Urothelium cell line (cell line): ENCODE results near the gene TACC2.
"Not testable (repeated sequence)": the region's sequence is repeated elsewhere in the genome, so short reads cannot be mapped to it uniquely, and the experiment has no call there.

Experiments
- DNase-seq: peaks from one replicate; pipeline ENCODE4 v3.0.0; 2011; ENCODE audit warnings: low spot score, mixed read lengths
- FAIRE-seq: peaks from 2 replicates; lab custom pipeline; 2011; peaks lifted over from hg19 to GRCh38; lab: Jason Lieb, UNC

Gene TACC2

GRCh38 chr10:122086416-122087240 lies 97.7 kb downstream of the TACC2 start:
- no peak for FAIRE-seq
- no peak for DNase-seq

- DNase-seq, result no peak
- no peak for FAIRE-seq
Measured at GRCh38 chr10:122087436-122087835, 98.5 kb downstream of the TACC2 start.

GRCh38 chr10:122089311-122090017 lies 100.5 kb downstream of the TACC2 start:
- DNase-seq (no peak), FAIRE-seq (peak; percentile 20)

DNA sequence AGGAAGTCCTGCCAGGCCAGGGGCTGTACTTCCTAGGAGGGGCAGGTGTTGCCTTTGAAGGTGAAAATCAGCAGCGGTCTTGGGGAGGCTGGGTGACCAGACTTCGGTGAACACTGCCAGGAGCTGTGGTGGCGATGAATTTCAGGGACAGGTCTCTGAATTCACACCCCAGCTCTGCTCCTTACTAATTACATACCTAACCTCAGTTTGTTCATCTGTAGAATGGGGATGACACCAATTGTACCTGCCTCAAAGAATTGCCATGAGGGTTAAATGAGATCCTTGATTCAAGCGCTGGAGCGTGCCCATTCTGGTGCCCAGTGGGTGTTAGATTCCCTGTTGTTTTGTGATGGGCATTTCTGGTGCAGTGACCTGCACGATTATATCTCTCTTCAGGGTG lies 102.8 kb downstream of the TACC2 start:
- no peak for FAIRE-seq

DNA sequence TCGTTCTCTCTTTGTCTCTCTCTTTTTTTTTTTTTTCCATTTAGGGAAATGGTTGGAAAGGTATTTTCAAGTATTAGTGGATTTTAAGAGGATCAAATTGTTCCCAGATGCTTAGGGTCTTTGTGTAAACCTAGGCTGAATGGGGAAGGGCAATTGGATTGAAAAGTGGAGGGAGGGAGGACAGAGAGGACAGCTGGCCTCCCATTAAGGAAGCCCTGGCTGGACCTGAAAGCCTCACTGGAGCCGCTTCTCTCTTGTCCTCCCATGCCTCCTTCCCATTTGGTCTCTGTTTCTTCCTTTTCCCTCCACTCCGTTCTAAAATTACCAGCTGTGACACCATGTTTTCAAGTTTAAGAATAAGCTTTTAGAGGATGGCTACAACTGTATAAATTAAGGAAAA lies 104.1 kb downstream of the TACC2 start:
- no peak for FAIRE-seq
- DNase-seq, result no peak

More for the DNA sequence above, 102.8 kb downstream of the TACC2 start:
- no peak for DNase-seq

DNA sequence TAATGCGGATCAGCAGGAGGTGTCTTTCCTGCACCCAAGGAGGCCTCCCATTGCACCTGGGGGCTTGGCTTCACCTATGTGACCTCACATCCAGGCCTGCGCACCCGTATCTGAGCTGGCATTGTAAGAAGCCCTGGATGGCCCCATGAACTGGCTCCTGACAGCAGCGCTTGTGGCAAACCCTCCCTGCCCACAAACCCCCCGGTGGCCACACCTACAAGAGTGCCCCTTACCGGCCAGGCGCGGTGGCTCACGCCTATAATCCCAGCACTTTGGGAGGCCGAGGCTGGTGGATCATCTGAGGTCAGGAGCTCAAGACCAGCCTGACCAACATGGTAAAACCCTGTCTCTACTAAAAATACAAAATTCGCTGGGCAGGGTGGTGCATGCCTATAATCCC lies 107.2 kb downstream of the TACC2 start:
- DNase-seq, FAIRE-seq: not testable (repeated sequence)

GRCh38 chr10:122096705-122097104 lies 107.7 kb downstream of the TACC2 start:
- FAIRE-seq (no peak), DNase-seq (no peak)

DNA sequence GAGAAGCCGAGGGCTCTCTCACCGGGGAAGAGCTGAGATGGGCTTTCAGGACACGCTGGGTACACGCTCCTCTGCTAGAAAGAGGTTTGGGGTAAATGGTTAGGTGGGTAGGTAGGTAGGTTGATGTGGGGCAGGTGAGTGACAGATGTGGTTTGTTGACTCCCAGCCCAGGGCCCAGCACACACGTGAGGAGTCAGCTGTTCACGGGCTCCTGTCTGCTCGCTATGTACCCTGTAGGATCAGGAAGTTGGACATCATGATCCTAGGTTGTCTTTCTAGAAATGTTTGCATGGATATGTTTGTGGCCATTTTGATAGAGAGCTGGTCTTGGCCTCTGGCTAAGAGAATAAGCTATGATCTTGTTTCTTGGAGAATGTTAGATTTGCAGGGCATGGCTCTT lies 109.0 kb downstream of the TACC2 start:
- DNase-seq, result no peak
- FAIRE-seq, result no peak

GRCh38 chr10:122098924-122099323 lies 110.0 kb downstream of the TACC2 start:
- no peak for DNase-seq
- FAIRE-seq, result no peak

DNA sequence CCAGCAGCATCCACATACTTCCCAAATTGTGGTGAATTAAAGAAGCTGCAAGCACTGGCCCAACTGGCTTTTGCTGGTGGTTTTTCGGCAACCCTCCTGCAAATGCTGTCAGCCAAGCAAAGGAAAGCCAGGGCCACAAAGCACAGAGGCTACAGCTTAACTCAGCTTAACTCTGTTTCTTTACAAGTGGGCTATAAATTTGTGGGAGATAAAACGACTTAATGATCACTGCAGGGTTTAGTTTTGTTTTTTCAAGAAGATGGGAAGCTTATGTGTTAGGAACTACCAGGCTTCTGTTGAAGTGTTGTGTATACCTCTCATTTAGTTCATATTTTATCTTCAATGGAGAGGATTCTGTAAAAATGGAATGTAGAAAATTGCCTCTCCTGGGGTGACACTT lies 110.6 kb downstream of the TACC2 start:
- FAIRE-seq (no peak), DNase-seq (no peak)

GRCh38 chr10:122102146-122102868 lies 113.3 kb downstream of the TACC2 start:
- DNase-seq (no peak), FAIRE-seq (no peak)

DNA sequence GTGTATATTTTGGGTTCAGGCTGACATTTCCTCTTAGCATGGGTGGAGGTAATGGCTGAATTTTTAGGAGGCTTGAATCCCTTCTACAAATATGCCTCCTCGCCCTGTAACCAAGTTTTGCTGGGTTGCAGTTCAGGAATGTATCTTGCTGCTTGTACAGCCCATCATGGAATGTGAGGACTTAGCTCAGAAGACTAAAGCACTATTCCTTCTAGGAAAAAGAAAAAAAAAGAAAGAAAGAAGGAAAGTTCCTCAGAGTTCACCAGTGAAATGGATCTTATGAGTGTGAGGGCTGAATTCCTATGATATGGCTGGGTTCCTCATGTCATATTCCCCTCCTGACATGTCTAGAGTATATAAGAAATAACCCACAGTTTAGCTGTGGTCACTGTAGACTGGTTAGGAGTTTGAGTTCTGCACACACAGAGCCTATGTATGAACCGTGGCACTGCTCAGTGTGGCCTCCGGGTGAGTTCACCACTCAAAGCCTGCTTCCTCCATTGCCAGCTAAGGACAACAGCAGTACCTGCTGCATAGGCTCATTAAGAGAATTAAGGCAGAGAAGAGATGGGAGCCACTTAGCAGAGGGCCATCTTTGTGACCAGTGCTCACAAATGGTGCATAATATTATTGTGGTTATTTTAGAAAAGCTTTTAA lies 114.0 kb downstream of the TACC2 start:
- no peak for FAIRE-seq

DNA sequence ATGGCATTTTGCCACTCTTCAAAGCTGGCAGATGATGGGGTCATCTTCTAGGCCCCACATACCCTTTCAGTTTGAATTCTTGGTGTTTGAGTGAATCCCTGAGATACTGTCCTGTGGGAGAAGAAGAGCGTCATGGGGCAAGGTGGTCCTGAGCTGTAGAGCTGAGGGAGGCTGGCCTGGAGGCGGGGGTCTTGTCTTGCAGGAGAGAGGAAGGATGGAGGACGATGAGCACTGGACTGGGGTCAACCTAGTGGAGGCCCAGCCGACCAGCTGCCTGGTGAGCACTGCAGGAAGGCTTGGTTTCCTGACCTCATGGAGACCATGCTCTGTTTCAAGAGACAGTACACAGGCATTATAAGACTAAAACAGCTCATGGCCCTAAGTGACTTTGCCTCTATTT lies 114.6 kb downstream of the TACC2 start:
- no peak for DNase-seq

More for the DNA sequence above, 114.0 kb downstream of the TACC2 start:
- no peak for DNase-seq

GRCh38 chr10:122108786-122109185 lies 119.8 kb downstream of the TACC2 start:
- FAIRE-seq, DNase-seq: not testable (repeated sequence)

More for the DNA sequence above, 114.6 kb downstream of the TACC2 start:
- FAIRE-seq, result no peak

GRCh38 chr10:122112021-122112616 lies 123.2 kb downstream of the TACC2 start:
- FAIRE-seq, result no peak
- DNase-seq, result no peak

- no peak for FAIRE-seq
- peak; percentile 77 for DNase-seq
Measured at GRCh38 chr10:122112625-122113160, 123.7 kb downstream of the TACC2 start.

- no peak for FAIRE-seq
- peak; percentile 78 for DNase-seq
Measured at GRCh38 chr10:122113161-122113944, 124.4 kb downstream of the TACC2 start.

DNA sequence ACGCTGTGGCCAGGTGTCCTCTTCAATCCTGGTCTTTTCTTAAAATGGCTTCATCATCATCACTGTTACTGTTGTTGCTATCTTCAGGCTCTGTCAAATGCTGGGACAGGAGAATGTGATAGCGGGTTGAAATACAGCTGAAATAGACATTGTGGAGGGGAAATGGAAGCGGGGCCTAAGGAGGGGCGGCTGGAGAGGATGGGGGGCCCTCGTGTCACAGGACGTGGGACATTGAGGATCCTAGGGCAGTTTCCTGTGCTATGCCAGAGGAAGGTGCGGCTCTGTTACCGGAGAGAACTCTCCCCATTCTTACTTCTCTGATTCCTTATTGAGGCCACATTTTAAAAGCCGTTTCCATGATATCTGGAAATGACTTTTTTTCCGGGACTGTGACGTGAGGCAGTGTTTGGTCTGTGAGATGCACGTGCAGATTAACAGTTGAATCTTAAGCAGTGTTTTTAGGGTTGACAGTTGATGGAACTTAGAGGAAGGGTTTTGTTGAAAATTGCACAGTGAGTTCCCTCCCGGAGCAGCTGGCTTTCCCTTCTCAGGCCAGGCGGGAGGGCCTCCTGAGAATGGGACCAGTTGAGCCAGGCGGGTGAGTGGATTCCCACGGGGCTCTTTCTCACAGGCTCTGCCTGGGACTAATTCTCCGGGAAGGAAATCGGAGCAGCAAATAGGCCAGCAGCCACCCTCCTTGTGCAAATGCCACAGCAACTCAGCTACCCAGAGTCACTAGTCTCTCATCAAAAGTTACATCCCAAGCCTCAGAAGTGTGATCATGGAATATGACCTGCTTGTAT lies 125.2 kb downstream of the TACC2 start:
- FAIRE-seq (no peak), DNase-seq (no peak)

GRCh38 chr10:122115874-122116273 lies 126.9 kb downstream of the TACC2 start:
- FAIRE-seq, result no peak
- DNase-seq, result no peak
